SU-DHL-6 (cell line): ENCODE measurements around the gene TMCO5A.

ENCODE experiments used
- H2AFZ ChIP-seq: fragments of 200-600 bp; sonication (generic); 2 replicates; pipeline ENCODE4 v1.6.1; 2014; ENCODE audit warnings: low read depth, mild to moderate bottlenecking, moderate library complexity, mixed read lengths, antibody characterized with exemption, low read length; ENCODE audit not compliant: severe bottlenecking
- H3F3A ChIP-seq: fragments of 200-600 bp; shearing (Covaris generic); 2 replicates; pipeline ENCODE4 v1.6.0; 2016; ENCODE audit warnings: antibody characterized with exemption, mild to moderate bottlenecking; ENCODE audit not compliant: insufficient read depth
- H3K27ac ChIP-seq: fragments of 200-600 bp; sonication (generic); 2 replicates; pipeline ENCODE4 v1.5.1; 2016; ENCODE audit warnings: low read depth, mild to moderate bottlenecking, low read length, moderate library complexity, mixed read lengths
- H3K27me3 ChIP-seq: fragments of 200-600 bp; sonication (generic), shearing (Covaris generic); 2 replicates; pipeline ENCODE4 v1.6.0; 2014; ENCODE audit warnings: mild to moderate bottlenecking, low read length
- H3K36me3 ChIP-seq: fragments of 200-600 bp; sonication (generic); 2 replicates; pipeline ENCODE4 v1.6.1; 2014; ENCODE audit warnings: mild to moderate bottlenecking, low read length, mixed read lengths
- H3K4me2 ChIP-seq: fragments of 300-600, 200-600 bp; shearing (Covaris generic), sonication (generic); 2 replicates; pipeline ENCODE4 v1.6.0; 2014; ENCODE audit warnings: low read length, low read depth, mild to moderate bottlenecking; ENCODE audit not compliant: poor library complexity, severe bottlenecking
- H3K4me3 ChIP-seq: fragments of 200-600 bp; sonication (generic); 2 replicates; pipeline ENCODE4 v1.5.1; 2014; ENCODE audit warnings: antibody characterized with exemption, low read length, mild to moderate bottlenecking, mixed read lengths; ENCODE audit not compliant: insufficient read depth, poor library complexity, severe bottlenecking
- H3K79me2 ChIP-seq: fragments of 200-600 bp; sonication (generic); 2 replicates; pipeline ENCODE4 v1.6.1; 2014; ENCODE audit warnings: mild to moderate bottlenecking, low read length, moderate library complexity; ENCODE audit not compliant: insufficient read depth
- H3K9ac ChIP-seq: fragments of 200-600 bp; sonication (generic); 2 replicates; pipeline ENCODE4 v1.7.0; 2014; ENCODE audit warnings: mild to moderate bottlenecking, low read length
- H3K9me2 ChIP-seq: fragments of 200-600 bp; sonication (generic); replicated peaks from 2 replicates; pipeline ENCODE4 v1.6.1; 2014; ENCODE audit warnings: low read length; ENCODE audit not compliant: insufficient read depth
- H3K9me3 ChIP-seq: fragments of 200-600 bp; sonication (generic); 2 replicates; pipeline ENCODE4 v1.6.1; 2014; ENCODE audit warnings: low read length, mixed read lengths; ENCODE audit not compliant: insufficient read depth
- H4K20me1 ChIP-seq: fragments of 200-600 bp; sonication (generic); 2 replicates; pipeline ENCODE4 v1.6.1; 2014; ENCODE audit warnings: low read depth, mild to moderate bottlenecking, antibody characterized with exemption, low read length, moderate library complexity, mixed read lengths
- EZH2phosphoT487 ChIP-seq: fragments of 200-600 bp; sonication (generic), shearing (Covaris generic); conservative IDR thresholded peaks from 2 replicates; pipeline ENCODE4 v1.6.1; 2018; ENCODE audit warnings: mild to moderate bottlenecking, antibody characterized with exemption, low read length, moderate library complexity, mixed read lengths
- TF ChIP-seq, protein P1 (sequence below): fragments of 200-600 bp; sonication (generic); IDR thresholded peaks from one replicate; pipeline ENCODE4 v1.5.1; 2017; ENCODE audit warnings: antibody characterized with exemption, mild to moderate bottlenecking, low read length, moderate library complexity; ENCODE audit not compliant: insufficient read depth, poor library complexity, severe bottlenecking

TMCO5A gene

DNA sequence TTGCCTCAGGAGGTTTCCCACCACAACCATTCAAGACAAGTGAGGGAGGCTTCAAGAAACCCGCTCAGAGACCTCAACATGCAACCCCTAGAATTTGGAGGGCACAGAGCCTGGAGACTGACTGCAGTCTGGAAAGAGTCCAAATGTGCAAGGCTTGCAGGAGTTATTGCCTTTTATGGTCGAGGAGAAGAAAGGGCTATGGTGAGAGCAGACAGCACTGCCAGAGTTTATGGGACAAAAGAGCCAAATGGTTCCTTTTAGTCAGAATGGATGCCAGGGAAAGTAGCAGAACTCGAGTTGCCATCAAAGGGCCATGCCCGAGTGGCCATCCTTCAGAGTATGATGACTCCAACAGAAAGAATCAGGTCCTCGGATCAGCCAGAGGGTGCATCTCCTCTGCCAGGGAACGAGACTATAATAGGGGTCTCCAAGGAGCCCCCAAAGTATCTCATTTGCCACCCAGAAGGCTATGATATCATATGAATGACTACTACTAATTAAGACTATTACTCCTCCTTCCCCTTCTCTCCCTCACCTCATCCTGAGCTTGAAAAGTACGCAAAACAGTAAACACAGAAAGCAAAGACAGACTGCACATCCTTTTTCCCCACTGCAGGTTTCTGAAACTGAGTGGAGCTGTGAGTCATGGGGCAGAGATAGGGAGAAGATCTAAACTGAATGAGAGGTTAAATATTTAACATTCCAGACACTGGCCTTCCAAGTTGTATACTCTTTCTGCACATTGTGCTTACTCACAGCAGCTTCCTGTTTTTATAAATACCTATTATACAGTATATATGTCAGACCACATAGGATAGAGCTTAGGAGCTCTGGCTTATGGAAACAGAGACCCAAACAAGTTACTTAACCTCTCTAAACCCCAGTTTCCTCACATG lies 33.9 kb upstream of the TMCO5A start:
- Histone ChIP-seq H3F3A (no peaks in the 10 kb centered on the region), H3K27ac (no peak overlapping the region), H3K9me2 (no peaks in the 10 kb centered on the region), H3K4me3 (no peak overlapping the region), H3K79me2 (no peaks in the 10 kb centered on the region), H4K20me1 (no peaks in the 10 kb centered on the region), H3K36me3 (no peaks in the 10 kb centered on the region), H3K27me3 (no peaks in the 10 kb centered on the region), H3K9me3 (no peaks in the 10 kb centered on the region), H3K4me2 (no peak overlapping the region), H3K9ac (no peak overlapping the region), H2AFZ (no peak overlapping the region)
- no peak for TF ChIP-seq EZH2phosphoT487
- TF ChIP-seq, protein P1, sequence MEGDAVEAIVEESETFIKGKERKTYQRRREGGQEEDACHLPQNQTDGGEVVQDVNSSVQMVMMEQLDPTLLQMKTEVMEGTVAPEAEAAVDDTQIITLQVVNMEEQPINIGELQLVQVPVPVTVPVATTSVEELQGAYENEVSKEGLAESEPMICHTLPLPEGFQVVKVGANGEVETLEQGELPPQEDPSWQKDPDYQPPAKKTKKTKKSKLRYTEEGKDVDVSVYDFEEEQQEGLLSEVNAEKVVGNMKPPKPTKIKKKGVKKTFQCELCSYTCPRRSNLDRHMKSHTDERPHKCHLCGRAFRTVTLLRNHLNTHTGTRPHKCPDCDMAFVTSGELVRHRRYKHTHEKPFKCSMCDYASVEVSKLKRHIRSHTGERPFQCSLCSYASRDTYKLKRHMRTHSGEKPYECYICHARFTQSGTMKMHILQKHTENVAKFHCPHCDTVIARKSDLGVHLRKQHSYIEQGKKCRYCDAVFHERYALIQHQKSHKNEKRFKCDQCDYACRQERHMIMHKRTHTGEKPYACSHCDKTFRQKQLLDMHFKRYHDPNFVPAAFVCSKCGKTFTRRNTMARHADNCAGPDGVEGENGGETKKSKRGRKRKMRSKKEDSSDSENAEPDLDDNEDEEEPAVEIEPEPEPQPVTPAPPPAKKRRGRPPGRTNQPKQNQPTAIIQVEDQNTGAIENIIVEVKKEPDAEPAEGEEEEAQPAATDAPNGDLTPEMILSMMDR: no peak

GRCh38 chr15:37902126-37902525 lies 32.3 kb upstream of the TMCO5A start:
- H3K9ac ChIP-seq: no peak overlapping the region
- no peak for TF ChIP-seq EZH2phosphoT487
- TF ChIP-seq, protein P1: no peak
- no peak overlapping the region for H2AFZ ChIP-seq
- no peaks in the 10 kb centered on the region for H3K9me3 ChIP-seq
- no peak overlapping the region for H3K4me3 ChIP-seq
- H3K27ac ChIP-seq: no peak overlapping the region
- no peaks in the 10 kb centered on the region for H3K36me3 ChIP-seq
- H3K27me3 ChIP-seq: no peaks in the 10 kb centered on the region
- no peaks in the 10 kb centered on the region for H3K79me2 ChIP-seq
- no peaks in the 10 kb centered on the region for H3K9me2 ChIP-seq
- no peaks in the 10 kb centered on the region for H3F3A ChIP-seq
- no peak overlapping the region for H3K4me2 ChIP-seq
- H4K20me1 ChIP-seq: no peaks in the 10 kb centered on the region

DNA sequence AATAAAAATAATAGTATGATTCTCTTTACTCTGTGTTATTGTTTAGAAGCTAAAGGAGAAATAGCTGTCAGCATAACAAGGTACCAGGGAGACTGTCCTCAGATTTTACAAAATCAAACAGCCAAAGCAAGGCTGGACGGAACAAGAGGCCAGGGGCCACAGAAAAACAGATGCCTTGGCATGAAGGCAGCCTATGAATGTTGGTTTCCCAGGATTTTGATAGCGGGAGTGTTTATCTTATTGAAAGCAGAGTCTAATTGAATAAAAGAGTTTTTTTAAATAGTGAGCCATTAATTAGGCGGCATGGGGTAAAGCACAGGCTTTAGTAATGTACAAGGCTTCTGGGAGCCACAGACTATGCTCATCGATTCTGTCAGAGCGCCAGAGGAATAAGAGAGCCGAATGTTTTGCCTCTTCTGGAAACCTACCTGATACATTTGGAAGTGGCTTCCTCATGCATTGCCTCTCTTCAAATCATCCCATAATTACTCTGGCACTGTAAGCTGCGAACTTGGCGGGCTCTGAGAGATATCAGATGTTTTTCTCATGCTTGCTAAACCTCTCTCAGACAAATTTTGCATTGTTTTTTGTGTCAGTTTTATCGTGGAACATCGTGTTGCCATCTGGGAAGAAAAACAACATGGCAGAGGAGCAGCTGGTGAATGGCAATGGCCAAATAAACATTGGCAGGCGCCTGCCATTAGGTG lies 30.4 kb upstream of the TMCO5A start:
- H3K9me3 ChIP-seq: no peaks in the 10 kb centered on the region
- no peaks in the 10 kb centered on the region for H4K20me1 ChIP-seq
- no peak overlapping the region for H2AFZ ChIP-seq
- H3K9me2 ChIP-seq: no peaks in the 10 kb centered on the region
- H3K36me3 ChIP-seq: no peaks in the 10 kb centered on the region
- no peak overlapping the region for H3K27ac ChIP-seq
- TF ChIP-seq EZH2phosphoT487: no peak
- H3K4me2 ChIP-seq: no peak overlapping the region
- H3K9ac ChIP-seq: no peak overlapping the region
- no peaks in the 10 kb centered on the region for H3K79me2 ChIP-seq
- H3K27me3 ChIP-seq: no peaks in the 10 kb centered on the region
- no peak overlapping the region for H3K4me3 ChIP-seq
- H3F3A ChIP-seq: no peaks in the 10 kb centered on the region

DNA sequence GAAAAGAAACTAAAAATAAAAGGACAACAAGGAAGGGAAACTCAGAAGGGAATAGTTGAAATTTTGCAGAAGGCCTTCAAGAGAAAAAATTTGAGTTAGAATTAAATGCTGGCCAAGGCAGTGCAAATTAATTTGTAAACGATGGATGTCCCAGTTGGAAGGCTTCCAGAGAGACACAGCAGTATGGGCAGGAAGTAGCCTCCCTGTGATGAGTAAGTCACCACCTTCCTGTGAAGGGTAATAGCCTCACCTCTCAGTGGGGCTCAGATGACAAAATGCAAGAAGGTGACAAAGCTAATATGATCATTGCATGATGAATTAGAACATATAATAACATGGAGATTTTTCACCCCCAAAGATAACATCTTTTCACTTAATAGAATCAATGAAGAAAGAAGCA lies 27.3 kb upstream of the TMCO5A start:
- H3K36me3 ChIP-seq: no peaks in the 10 kb centered on the region
- H3K27ac ChIP-seq: no peak overlapping the region
- no peaks in the 10 kb centered on the region for H3K9me3 ChIP-seq
- TF ChIP-seq, protein P1: no peak
- no peak for TF ChIP-seq EZH2phosphoT487
- no peaks in the 10 kb centered on the region for H3K9me2 ChIP-seq
- H3K27me3 ChIP-seq: no peaks in the 10 kb centered on the region
- no peak overlapping the region for H3K9ac ChIP-seq
- no peak overlapping the region for H2AFZ ChIP-seq
- H3K4me2 ChIP-seq: no peak overlapping the region
- no peaks in the 10 kb centered on the region for H3F3A ChIP-seq
- no peak overlapping the region for H3K4me3 ChIP-seq
- no peaks in the 10 kb centered on the region for H4K20me1 ChIP-seq
- no peaks in the 10 kb centered on the region for H3K79me2 ChIP-seq
